Panc1 (cell line): Measurements from ENCODE around the gene PLCD1. TPM values are rescaled to one million over a fixed set of nuclear protein-coding genes. Genes with fewer than 3 reads are reported as not detected.

Source experiments
- ATAC-seq: fragments of 200-7000 bp; cut with Tn5 transposase; 2 replicates; pipeline ENCODE4 v1.9.1; 2020; ENCODE audit warnings: mild to moderate bottlenecking, moderate library complexity
- BruUV-seq: library from RNA; stranded (reverse); fragments of 400-500 nt; replicated peaks from 2 replicates; lab custom pipeline; 2021; lab: Mats Ljungman, UMichigan
- CTCF ChIA-PET: fragments of 300-600 bp; sonication (Branson Sonifier 250); formaldehyde crosslinking; loops from one replicate; lab custom pipeline; 2022; ENCODE audit warnings: antibody characterized with exemption; lab: Charles Lee
- POLR2A ChIA-PET: fragments of 300-600 bp; sonication (Branson Sonifier 250); formaldehyde crosslinking; loops from one replicate; lab custom pipeline; 2022; ENCODE audit warnings: antibody characterized with exemption; lab: Charles Lee
- DNase-seq: peaks from one replicate; pipeline ENCODE4 v3.0.0-alpha.2; 2010; ENCODE audit warnings: low read depth, low spot score
- H3K27ac ChIP-seq: 2 replicates; pipeline ENCODE4 v1.5.1; 2011; ENCODE audit warnings: mild to moderate bottlenecking, low read length, inconsistent platforms
- H3K27me3 ChIP-seq: fragments of 200-500 bp; sonication (Bioruptor generic); 2 replicates; pipeline ENCODE4 v1.6.0; 2014; ENCODE audit warnings: low read length, inconsistent platforms; ENCODE audit not compliant: control insufficient read depth, insufficient read depth
- H3K36me3 ChIP-seq: fragments of 200-500 bp; sonication (Bioruptor generic); 2 replicates; pipeline ENCODE4 v1.5.1; 2014; ENCODE audit warnings: inconsistent platforms, mild to moderate bottlenecking, low read length, moderate library complexity; ENCODE audit not compliant: control insufficient read depth, insufficient read depth
- H3K4me1 ChIP-seq: 2 replicates; pipeline ENCODE4 v1.5.1; 2011; ENCODE audit warnings: inconsistent platforms, mild to moderate bottlenecking, low read length, moderate library complexity; ENCODE audit not compliant: control insufficient read depth, insufficient read depth
- H3K4me3 ChIP-seq, 2 experiments: 2 replicates each; pipeline ENCODE4 v1.5.1; 2011 to 2012; ENCODE audit warnings: low read depth in 2 of 2, low read length in 2 of 2, mild to moderate bottlenecking in 2 of 2, inconsistent platforms in 1 of 2, moderate library complexity in 1 of 2
- H3K9me3 ChIP-seq: fragments of 200-500 bp; sonication (Bioruptor generic); 2 replicates; pipeline ENCODE4 v1.5.1; 2014; ENCODE audit warnings: low read depth, mild to moderate bottlenecking, inconsistent platforms, low read length, moderate library complexity; ENCODE audit not compliant: control insufficient read depth, insufficient read depth
- CTCF ChIP-seq: fragments of 450-650 bp; IDR thresholded peaks from 2 replicates; pipeline ENCODE4 v1.5.1; 2017; ENCODE audit warnings: mild to moderate bottlenecking
- POLR2AphosphoS5 ChIP-seq: IDR thresholded peaks from 2 replicates; pipeline ENCODE4 v1.6.1; 2012; ENCODE audit warnings: mild to moderate bottlenecking, low read depth, low read length, moderate library complexity
- REST ChIP-seq, 2 experiments: IDR thresholded peaks; 2 replicates each; pipeline ENCODE4 v1.6.1; 2011 to 2012; ENCODE audit warnings: low read depth in 2 of 2, control low read depth in 1 of 2, low read length in 1 of 2, mild to moderate bottlenecking in 1 of 2, moderate library complexity in 1 of 2; ENCODE audit not compliant: insufficient read depth in 1 of 2
- SIN3A ChIP-seq: IDR thresholded peaks from 2 replicates; pipeline ENCODE4 v1.6.1; 2012; ENCODE audit warnings: low read depth, mild to moderate bottlenecking, low read length, moderate library complexity, borderline replicate concordance; ENCODE audit not compliant: insufficient read depth
- TCF7L2 ChIP-seq: IDR thresholded peaks from 2 replicates; pipeline ENCODE4 v1.6.1; 2011; ENCODE audit warnings: mild to moderate bottlenecking, low read depth, low read length, inconsistent platforms
- in situ Hi-C: cut with HindIII; loops from 2 replicates; pipeline ENCODE4 v1.10.0; 2016; ENCODE audit warnings: low sequenced_read_pairs, low pct_unique_long_range_greater_than_20kb
- intact Hi-C: fragments of 100-400 bp; cut with micrococcal nuclease; formaldehyde crosslinking; loops from one replicate; pipeline ENCODE4 v1.10.0; 2022; ENCODE audit not compliant: unreplicated experiment
- total RNA-seq: library from RNA; stranded (reverse); gene quantifications from one replicate; pipeline ENCODE4 v1.2.1, GENCODE V29; 2021; ENCODE audit not compliant: unreplicated experiment

Gene PLCD1
- total RNA-seq, 1 experiment from 2014 or later, result 1.8 TPM

GRCh38 chr3:38022896-38023709, 6.3 kb downstream of the PLCD1 start:
- no peak overlapping the region for H3K27ac ChIP-seq
- no peaks in the 10 kb centered on the region for H3K9me3 ChIP-seq
- DNase-seq (no peak), ATAC-seq (no peak)
- H3K36me3 ChIP-seq, result no peaks in the 10 kb centered on the region
- in situ Hi-C loops, result no loop called here
- intact Hi-C loops, result no loop called here
- BruUV-seq, result no TSS peak
- TF ChIP-seq CTCF (no peak), REST (IDR thresholded peaks at IDR 0.05; ENCODE audit: insufficient read depth in 1 of 2, low read depth in 2 of 2, low read length in 1 of 2) (no peak), POLR2AphosphoS5 (no peak), SIN3A (no peak), TCF7L2 (no peak)
- H3K4me3 ChIP-seq, result no peak overlapping the region
- ChIA-PET POLR2A (no interaction called here), CTCF (interaction anchor here (0.5 kb wide), 1 partner anchor 164 kb away, joined by 4 read pairs; no protein-coding TSS in a partner anchor)
- peaks cover 5% of the 10 kb centered on the region for H3K4me1 ChIP-seq
- H3K27me3 ChIP-seq, result no peaks in the 10 kb centered on the region

GRCh38 chr3:38022301-38022700, 7.1 kb downstream of the PLCD1 start:
- in situ Hi-C loops, result no loop called here
- BruUV-seq, result no TSS peak
- ChIA-PET POLR2A (no interaction called here), CTCF (no interaction called here)
- no peaks in the 10 kb centered on the region for H3K36me3 ChIP-seq
- no peak overlapping the region for H3K27ac ChIP-seq
- intact Hi-C loops, result no loop called here
- no peaks in the 10 kb centered on the region for H3K27me3 ChIP-seq
- H3K4me3 ChIP-seq, result no peak overlapping the region
- ATAC-seq (no peak), DNase-seq (no peak)
- no peaks in the 10 kb centered on the region for H3K9me3 ChIP-seq
- peaks cover 5% of the 10 kb centered on the region for H3K4me1 ChIP-seq
- TF ChIP-seq TCF7L2 (no peak), POLR2AphosphoS5 (no peak), CTCF (no peak), SIN3A (no peak)
